COLO668 (cell line): Measurements from ENCODE around the gene INAFM2.

Source experiments
- DNase-seq: peaks from one replicate; lab custom pipeline; 2025; ENCODE audit not compliant: unreplicated experiment; lab: John Stamatoyannopoulos, UW

Gene INAFM2

DNA sequence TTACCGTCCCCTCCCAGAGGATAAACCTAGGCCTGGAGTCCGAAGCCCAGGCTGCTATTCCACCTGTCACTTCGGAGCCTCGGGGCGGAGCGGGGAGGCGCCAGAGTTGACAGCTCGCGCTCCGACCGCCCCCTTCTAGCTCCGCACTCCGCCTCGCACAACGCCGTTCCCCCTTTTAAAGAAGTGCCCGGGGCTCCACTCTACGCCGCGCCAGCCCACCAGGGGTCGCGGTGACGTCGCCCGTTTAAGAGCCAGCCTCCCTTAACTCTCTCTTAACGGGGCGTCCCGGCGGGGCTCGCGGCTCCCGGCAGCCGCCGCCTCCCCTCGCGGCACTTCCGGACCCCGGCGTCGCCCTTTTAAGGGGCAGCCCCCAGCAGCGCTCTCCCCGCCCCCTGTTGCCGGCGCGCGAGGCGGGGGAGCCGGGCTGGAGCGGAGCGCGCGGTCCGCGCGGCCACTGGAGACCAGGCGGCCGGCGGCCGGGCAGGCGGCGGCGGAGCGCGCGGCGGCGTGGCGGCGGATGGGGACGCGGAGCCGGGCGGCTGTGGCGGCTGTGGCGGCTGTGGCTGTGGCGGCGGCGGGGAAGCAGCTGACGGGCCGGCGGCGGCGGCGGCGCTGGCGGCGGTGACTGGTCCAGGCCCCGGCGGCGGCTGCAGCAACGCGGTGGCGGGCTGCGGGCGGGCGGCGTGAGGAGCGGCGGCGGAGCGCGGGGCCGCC lies at the start of gene INAFM2:
Gene INAFM2 (plus strand): TSS at position 454 of the 714 bp plus-strand sequence. CDS start 364 bp downstream, outside the sequence.
- DNase-seq, result peak; percentile 98

DNA sequence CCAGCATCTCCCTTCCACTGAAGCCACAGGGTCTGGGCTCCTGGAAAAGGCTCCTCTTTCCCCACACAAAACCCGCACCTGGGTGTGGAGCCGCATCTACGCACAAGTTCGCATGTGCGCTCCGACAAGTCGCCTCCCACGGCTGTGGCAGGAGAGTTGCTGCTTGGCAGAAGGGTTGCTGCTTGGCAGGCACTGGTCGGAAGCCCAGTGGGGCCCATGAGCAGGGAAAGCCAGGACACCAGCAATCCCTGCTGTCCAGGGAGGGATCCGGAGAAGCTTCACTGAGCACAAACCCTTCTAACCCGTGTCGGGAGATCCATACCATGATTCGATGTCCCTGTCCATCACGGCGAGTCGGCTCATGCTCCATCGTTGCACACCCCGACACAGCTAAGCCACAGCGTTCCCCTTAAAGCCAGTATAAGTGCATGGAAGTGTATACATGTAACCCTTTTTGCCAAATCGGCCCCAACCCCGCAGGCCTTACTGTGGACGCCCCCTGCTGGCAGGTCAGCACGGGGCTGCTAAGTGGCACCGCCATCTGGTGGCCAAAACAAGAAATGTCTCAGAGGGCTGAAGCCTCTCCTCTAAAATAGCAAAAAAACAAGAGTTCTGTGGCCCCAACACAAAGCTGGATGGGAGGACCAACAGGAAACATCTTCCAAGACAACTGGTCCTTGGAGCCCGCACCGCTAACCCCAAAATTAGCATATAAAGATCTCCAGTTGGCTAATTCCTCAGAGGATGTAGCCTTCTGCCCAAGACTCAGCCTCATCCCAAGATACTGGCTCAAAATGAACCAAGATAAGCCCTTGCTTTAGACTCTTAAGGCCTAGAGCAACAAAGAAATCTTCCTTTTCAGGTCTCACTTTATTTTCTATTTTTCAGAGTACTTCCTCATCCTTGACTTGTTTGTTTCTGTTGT lies 48.9 kb upstream of the INAFM2 start:
- peak; percentile 86 for DNase-seq

DNA sequence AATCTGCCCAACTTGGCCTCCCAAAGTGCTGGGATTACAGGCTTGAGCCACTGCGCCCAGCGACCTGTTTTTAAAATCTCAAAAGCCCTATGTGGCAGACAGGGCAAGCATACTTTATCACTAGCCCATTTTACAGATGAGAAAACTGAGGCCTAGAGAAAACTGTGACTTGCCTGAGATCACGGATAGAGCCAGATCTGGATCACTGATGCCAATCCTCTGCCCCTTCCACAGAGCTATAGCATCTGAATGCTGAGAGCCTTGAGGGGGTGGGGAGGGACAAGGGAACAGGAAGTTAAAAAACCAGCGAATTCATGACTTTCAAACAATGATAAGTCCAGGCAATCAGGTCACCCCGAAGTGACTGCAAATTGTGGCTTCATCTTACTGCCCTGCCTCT lies 48.0 kb upstream of the INAFM2 start:
- no peak for DNase-seq

DNA sequence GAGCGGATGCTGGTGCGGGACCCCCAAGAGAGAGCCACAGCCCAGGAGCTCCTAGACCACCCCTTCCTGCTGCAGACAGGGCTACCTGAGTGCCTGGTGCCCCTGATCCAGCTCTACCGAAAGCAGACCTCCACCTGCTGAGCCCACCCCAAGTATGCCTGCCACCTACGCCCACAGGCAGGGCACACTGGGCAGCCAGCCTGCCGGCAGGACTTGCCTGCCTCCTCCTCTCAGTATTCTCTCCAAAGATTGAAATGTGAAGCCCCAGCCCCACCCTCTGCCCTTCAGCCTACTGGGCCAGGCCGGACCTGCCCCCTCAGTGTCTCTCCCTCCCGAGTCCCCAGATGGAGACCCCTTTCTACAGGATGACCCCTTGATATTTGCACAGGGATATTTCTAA lies 47.5 kb upstream of the INAFM2 start:
- DNase-seq, result no peak

DNA sequence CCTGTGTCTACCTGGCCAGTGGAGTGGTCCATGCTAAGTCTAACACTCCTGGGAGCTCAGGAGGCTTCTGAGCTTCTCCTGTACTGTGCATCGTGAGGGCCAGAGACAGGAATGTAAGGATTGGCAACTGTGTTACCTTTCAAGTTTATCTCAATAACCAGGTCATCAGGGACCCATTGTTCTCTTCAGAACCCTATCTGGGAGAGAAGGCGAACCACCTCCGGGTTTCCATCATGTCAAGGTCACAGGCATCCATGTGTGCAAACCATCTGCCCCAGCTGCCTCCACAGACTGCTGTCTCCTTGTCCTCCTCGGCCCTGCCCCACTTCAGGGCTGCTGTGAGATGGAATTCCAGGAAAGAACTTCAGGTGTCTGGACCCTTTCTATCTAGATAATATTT lies 46.6 kb upstream of the INAFM2 start:
- DNase-seq, result no peak

GRCh38 chr15:40277471-40277870 lies 46.0 kb upstream of the INAFM2 start:
- no peak for DNase-seq

DNA sequence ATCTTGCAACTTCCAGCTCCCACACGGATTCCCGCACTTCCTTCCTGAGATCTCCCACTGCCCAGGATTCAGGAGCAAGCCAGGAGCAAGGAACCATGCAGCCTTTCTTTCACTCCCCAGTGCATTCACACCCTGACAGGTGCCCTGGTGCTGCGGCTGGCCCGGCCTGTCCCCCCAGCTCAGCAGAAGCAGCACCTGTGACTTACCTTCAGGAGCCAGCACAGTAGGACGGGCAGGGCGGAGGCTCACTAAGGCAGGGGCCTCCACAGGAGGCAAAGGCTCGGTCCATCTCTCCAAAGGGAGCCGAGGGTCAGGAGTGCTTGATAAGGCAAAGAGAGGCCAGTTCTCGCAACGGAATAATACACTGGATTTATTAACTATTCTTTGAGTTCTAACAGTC lies 45.5 kb upstream of the INAFM2 start:
- DNase-seq, result no peak

DNA sequence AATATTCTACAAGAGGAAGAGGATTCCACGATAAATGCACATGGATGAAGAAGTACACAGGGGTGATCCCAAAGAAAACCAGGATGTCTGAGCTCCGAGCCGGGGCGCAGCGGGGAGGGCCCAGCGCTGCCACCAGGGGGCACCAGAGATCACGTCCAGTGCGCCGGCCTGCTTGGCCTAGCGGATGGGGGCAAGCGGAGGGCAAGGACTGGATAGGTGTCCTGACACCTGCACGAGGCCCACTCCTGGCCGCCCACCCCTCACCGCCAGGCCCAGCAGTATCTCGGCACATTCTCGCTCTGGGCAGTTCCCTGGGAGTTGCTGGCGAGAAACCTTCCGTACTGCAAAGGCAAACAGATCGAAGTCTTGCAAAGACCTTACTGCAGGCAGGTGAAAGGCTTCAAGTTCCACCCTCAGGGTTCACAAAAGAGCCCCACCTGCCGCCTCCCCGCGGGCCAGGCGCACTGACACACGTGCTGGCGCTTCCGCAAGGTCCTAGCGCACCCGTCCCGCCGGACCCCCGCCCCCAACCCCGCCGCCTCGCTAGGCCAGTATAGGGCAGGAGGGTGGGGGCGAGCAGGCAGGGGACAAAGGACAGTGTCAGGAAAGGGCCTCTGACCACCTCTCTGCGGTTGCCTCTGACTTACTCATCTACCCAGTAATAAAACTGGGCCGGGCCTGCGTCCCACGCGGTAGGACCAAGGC lies 43.9 kb upstream of the INAFM2 start:
- peak; percentile 78 for DNase-seq

DNA sequence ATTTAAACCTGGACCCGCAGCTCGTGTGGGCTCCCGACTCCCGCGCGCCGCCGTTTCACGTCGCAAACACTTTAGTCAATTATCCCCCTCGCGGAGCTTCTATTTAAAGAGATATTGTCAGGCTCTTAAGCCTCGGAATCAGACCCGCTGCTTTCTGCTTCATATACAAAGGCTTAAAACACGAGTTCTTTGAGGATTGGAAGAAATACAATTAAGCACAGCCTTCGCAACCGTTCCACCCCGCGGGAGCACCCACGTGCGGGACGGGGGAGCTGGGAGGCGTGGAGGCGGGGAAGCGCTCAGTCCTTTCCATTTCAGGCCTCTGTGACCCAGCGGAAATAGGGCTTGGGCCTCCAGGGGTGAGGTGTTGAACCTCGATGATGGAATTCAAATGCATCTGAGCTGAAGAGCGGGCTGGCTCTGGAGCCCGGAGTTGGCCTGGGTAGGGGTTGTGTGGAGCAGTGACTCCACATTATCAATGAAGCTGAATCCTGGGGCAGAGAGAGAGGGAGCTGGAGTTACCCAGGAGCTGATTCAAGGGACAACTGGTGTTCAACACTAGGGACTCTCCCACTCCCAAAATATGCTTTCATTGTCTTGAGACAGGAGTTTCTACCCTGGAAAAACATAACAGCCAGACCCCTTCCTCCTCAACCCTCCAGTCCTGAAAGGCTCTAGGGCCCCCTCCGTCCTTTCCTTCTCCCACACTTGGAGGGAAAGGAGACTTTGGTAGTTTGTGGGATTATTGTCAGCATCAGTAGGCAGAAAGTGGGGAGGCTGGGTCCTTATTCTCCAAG lies 43.0 kb upstream of the INAFM2 start:
- no peak for DNase-seq

- DNase-seq, result no peak
These were observed 42.3 kb upstream of the INAFM2 start for GRCh38 chr15:40281057-40281800.

DNA sequence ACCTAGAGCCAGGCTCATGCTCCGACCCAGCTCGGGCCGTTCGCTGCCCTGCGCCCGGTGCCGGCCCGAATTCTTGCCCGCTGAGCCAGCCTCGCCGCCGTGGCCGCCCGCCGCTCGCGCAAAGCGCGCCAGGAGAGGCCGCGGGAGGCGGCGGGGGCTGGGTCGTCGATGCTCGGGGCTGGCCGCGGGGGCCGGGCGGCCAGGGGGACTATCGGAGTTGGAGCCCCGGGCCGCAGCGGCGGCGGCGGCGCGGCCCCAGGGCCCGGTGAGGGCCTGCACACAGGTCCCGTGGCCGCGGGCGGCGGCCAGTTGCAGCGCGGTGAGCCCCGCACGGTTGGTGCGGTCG lies 41.7 kb upstream of the INAFM2 start:
- DNase-seq, result no peak

DNA sequence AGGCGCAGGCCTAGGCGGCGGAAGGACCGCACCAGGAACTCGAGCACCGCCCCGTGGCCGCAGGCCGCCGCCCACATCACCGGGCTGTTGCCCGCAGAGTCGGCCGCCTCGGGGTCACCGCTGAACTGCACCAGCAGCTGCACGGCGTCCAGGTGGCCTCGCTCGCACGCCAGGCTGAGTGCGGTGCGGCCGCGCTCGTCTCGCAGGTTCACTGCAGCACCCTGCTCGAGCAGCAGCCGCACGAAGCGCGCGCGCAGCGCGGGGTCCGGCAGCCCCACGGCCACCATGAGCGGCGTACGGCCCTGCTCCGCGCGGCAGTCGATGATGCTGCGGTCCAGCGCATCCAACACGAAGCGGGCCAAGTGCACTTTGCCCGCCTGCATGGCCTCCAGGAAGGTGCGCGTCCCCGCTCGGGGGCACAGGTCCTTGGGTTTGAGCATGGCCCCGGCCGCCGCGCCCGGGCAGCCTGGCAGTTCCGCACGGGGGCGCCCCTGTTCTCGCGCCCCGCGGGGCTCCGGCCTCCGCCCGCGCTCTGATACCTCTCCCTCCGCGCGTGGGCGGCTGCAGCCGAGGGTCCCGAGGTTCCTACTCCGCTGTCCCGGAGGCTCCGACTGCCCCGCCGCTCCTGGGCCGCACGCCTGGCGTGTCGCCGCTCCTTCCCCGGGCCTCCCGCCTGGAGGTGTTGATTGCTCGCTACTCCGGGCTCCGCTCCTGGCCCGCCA lies 41.2 kb upstream of the INAFM2 start:
- DNase-seq, result peak; percentile 80

- peak; percentile 57 for DNase-seq
These were observed 40.5 kb upstream of the INAFM2 start, which contains the start of gene ANKRD63 for GRCh38 chr15:40282869-40283614. Gene ANKRD63, minus strand, starts transcription at chr15:40283064. Its CDS starts 478 bp downstream, at chr15:40282586.

- no peak for DNase-seq
These were observed 39.7 kb upstream of the INAFM2 start for GRCh38 chr15:40283615-40284300.

- DNase-seq, result no peak
These were observed 38.3 kb upstream of the INAFM2 start for GRCh38 chr15:40285151-40285550.

DNA sequence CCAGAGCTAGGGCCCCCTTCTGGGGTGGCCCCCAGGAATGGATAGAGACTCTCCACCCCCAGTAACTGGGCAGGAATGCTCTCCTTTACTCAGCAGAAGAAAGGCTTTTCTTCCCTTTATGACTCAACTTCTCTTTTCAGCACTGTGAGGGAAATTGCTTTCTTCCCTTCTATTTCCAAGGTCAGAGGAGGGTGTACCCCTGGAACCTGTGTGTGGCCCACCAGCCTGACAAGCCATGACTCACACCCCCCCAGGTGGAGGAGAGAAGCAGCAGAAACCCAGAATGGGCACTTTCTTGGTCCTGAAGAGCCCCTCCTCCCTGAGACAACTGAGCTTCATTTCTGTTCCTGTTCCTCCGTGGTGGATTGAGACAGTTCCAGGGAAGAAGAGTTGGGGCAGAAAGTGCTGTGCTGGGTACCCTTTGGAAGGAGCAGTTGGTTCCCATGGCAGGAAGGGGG lies 37.9 kb upstream of the INAFM2 start:
- no peak for DNase-seq

DNA sequence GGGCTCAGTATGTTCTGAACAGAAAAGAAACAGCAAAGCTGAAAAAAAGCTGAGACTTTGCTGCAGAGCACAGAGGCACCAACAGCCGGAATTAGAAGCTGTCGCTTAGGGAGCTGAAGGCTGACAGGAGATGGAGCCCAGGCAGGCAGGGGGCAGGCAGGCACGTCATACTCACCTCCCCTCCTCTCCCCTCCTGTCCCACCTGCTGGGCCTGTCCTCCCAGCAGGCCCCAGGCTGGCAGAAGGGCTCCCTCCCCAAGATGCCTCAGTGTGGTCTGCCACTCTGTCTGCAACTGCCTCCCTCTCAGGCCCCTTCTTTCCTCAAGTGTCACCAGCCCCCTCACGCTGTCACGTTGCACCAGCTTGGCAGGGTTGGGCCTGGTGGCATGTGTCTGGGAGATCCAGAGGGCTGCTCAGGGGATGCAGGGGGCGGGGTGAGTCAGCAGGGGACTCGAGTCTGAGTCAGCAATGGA lies 37.4 kb upstream of the INAFM2 start:
- DNase-seq, result no peak

DNA sequence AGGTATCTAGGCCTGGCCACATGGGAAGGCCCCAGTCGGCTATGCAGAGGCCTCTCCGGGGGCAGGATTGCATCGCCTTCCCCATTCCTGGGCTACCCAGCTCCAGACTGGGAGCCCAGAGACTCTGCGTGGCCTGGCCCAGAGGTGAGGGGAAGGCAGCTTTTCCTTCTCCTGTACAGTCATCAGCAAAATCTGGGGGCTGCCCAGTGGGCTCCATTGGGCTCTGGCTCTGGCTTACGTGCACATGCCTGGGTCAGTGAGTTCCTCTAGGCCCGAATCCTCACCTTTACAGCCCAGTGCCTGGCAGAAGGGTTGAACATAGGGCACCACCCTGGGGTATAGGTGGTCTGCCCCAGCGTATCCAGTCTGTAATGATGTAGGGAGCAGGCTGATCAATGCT lies 36.7 kb upstream of the INAFM2 start:
- no peak for DNase-seq
